ENCODE data around the gene NUDCD2. TPM values are rescaled to one million over a fixed set of nuclear protein-coding genes. Genes with fewer than 3 reads are reported as not detected.
A peak's percentile ranks its signal among the peaks of the same experiment; 100 is the strongest.
"Not testable (repeated sequence)": the region's sequence is repeated elsewhere in the genome, so short reads cannot be mapped to it uniquely, and the experiment has no call there.

The NUDCD2 gene
- total RNA-seq, 5 donors from 2014 or later (not counting 1 experiment from before 2014, with no cell fraction given) = 18.9 to 29.9 (median 29.3) TPM

- H3K27ac ChIP-seq (ENCODE audit: low read length) = peak overlapping the region; percentile 87
- peaks cover 12% of the 10 kb centered on the region for H3K36me3 Mint-ChIP-seq
- ATAC-seq (replicated peaks in 1 of 4) (no peak), DNase-seq (no peak)
- peaks cover 16 to 18% of the 10 kb centered on the region in 2 experiments for H3K4me1 ChIP-seq (ENCODE audit: control insufficient read depth in 1 of 2, extremely low read depth in 1 of 2, insufficient read depth in 2 of 2, low read length in 2 of 2)
- no peaks in the 10 kb centered on the region for H3K9me3 Mint-ChIP-seq
- peaks cover 0 to 3% of the 10 kb centered on the region in 2 donors for H3K27me3 Mint-ChIP-seq
- WGBS (ENCODE audit: insufficient coverage) = no CpG with 5 or more reads among the region's 4 CpGs
- H3K27ac Mint-ChIP-seq = peak overlapping the region; percentile 90 to 95
- POLR2A ChIA-PET = interaction anchor here in 1 of 2 donors (0.7 kb wide), 1 partner anchor 72 kb away, joined by 3 read pairs; no protein-coding TSS in a partner anchor
- H3K36me3 ChIP-seq (ENCODE audit: control insufficient read depth in 2 of 2, extremely low read depth in 1 of 2, insufficient read depth in 1 of 2, low read length in 1 of 2) = peaks cover 0 to 13% of the 10 kb centered on the region in 2 donors
- CTCF ChIA-PET = no interaction called here
- H3K4me1 Mint-ChIP-seq = peaks cover 38 to 45% (median 45%) of the 10 kb centered on the region in 3 donors
- H3K27me3 ChIP-seq (replicated peaks in 1 of 2; ENCODE audit: control insufficient read depth in 2 of 2, extremely low read depth in 1 of 2, insufficient read depth in 2 of 2, low read length in 1 of 2) = no peaks in the 10 kb centered on the region
- no peaks in the 10 kb centered on the region for H3K9me3 ChIP-seq
- no peak overlapping the region for H3K4me3 ChIP-seq (ENCODE audit: control insufficient read depth in 1 of 2, extremely low read depth in 1 of 2, low read length in 1 of 2)
- peak overlapping the region; percentile 88 to 89 (median 89) for H3K4me3 Mint-ChIP-seq
Observed at GRCh38 chr5:163436515-163436914, 23.4 kb downstream of the NUDCD2 start.

- no peaks in the 10 kb centered on the region for H3K36me3 ChIP-seq (ENCODE audit: control insufficient read depth in 2 of 2, extremely low read depth in 1 of 2, insufficient read depth in 1 of 2, low read length in 1 of 2)
- Mint-ChIP-seq H3K4me3 (no peak overlapping the region), H3K36me3 (no peaks in the 10 kb centered on the region), H3K9me3 (no peaks in the 10 kb centered on the region), H3K27me3 (peaks cover 0 to 3% of the 10 kb centered on the region in 2 donors), H3K4me1 (peaks cover 26 to 27% (median 26%) of the 10 kb centered on the region in 3 donors), H3K27ac (no peak overlapping the region)
- WGBS (ENCODE audit: insufficient coverage) = no CpG with 5 or more reads among the region's 3 CpGs
- no peak overlapping the region for H3K4me3 ChIP-seq (ENCODE audit: control insufficient read depth in 1 of 2, extremely low read depth in 1 of 2, low read length in 1 of 2)
- H3K4me1 ChIP-seq (ENCODE audit: control insufficient read depth in 1 of 2, extremely low read depth in 1 of 2, insufficient read depth in 2 of 2, low read length in 2 of 2) = peaks cover 14 to 18% of the 10 kb centered on the region in 2 experiments
- H3K9me3 ChIP-seq = no peaks in the 10 kb centered on the region
- no peak overlapping the region for H3K27ac ChIP-seq (ENCODE audit: low read length)
- DNase-seq (no peak), ATAC-seq (replicated peaks in 1 of 4) (no peak)
- ChIA-PET POLR2A (no interaction called here), CTCF (interaction anchor here in 1 of 2 donors (0.6 to 1.0 kb wide), 2 partner anchors 26 kb away, joined by 3 to 4 read pairs; partner anchors contain the start of genes HMMR and NUDCD2)
- no peaks in the 10 kb centered on the region for H3K27me3 ChIP-seq (replicated peaks in 1 of 2; ENCODE audit: control insufficient read depth in 2 of 2, extremely low read depth in 1 of 2, insufficient read depth in 2 of 2, low read length in 1 of 2)
Observed at GRCh38 chr5:163434401-163434866, 25.5 kb downstream of the NUDCD2 start.

- Mint-ChIP-seq H3K9me3 (no peaks in the 10 kb centered on the region), H3K27me3 (peaks cover 0 to 3% of the 10 kb centered on the region in 2 donors), H3K36me3 (no peaks in the 10 kb centered on the region), H3K4me1 (peaks cover 14 to 16% (median 14%) of the 10 kb centered on the region in 3 donors), H3K27ac (no peak overlapping the region), H3K4me3 (no peak overlapping the region)
- no peaks in the 10 kb centered on the region for H3K36me3 ChIP-seq (ENCODE audit: control insufficient read depth in 2 of 2, extremely low read depth in 1 of 2, insufficient read depth in 1 of 2, low read length in 1 of 2)
- DNase-seq (no peak), ATAC-seq (replicated peaks in 1 of 4) (no peak)
- ChIA-PET CTCF (interaction anchor here (0.7 to 1.0 kb wide), 2 partner anchors 27 kb away, joined by 3 read pairs; partner anchors contain the start of genes HMMR (in 1 of the 2) and NUDCD2 (in 1 of the 2)), POLR2A (no interaction called here)
- H3K4me3 ChIP-seq (ENCODE audit: control insufficient read depth in 1 of 2, extremely low read depth in 1 of 2, low read length in 1 of 2) = no peak overlapping the region
- H3K4me1 ChIP-seq (ENCODE audit: control insufficient read depth in 1 of 2, extremely low read depth in 1 of 2, insufficient read depth in 2 of 2, low read length in 2 of 2) = peaks cover 7 to 8% of the 10 kb centered on the region in 2 experiments
- H3K9me3 ChIP-seq = no peaks in the 10 kb centered on the region
- 69% methylated on average over 3 of the region's 5 CpGs for WGBS (ENCODE audit: insufficient coverage)
- H3K27me3 ChIP-seq (replicated peaks in 1 of 2; ENCODE audit: control insufficient read depth in 2 of 2, extremely low read depth in 1 of 2, insufficient read depth in 2 of 2, low read length in 1 of 2) = no peaks in the 10 kb centered on the region
- no peak overlapping the region for H3K27ac ChIP-seq (ENCODE audit: low read length)
Observed at GRCh38 chr5:163433271-163433670, 26.6 kb downstream of the NUDCD2 start.

GRCh38 chr5:163432544-163432943, 27.4 kb downstream of the NUDCD2 start:
- peak overlapping the region in 1 of 2 donors; percentile 23 for H3K27ac Mint-ChIP-seq
- Histone ChIP-seq H3K4me1 (ENCODE audit: control insufficient read depth in 1 of 2, extremely low read depth in 1 of 2, insufficient read depth in 2 of 2, low read length in 2 of 2) (peaks cover 3 to 5% of the 10 kb centered on the region in 2 experiments), H3K27ac (ENCODE audit: low read length) (no peak overlapping the region), H3K27me3 (replicated peaks in 1 of 2; ENCODE audit: control insufficient read depth in 2 of 2, extremely low read depth in 1 of 2, insufficient read depth in 2 of 2, low read length in 1 of 2) (no peaks in the 10 kb centered on the region), H3K4me3 (ENCODE audit: control insufficient read depth in 1 of 2, extremely low read depth in 1 of 2, low read length in 1 of 2) (no peak overlapping the region), H3K9me3 (no peaks in the 10 kb centered on the region), H3K36me3 (ENCODE audit: control insufficient read depth in 2 of 2, extremely low read depth in 1 of 2, insufficient read depth in 1 of 2, low read length in 1 of 2) (no peaks in the 10 kb centered on the region)
- H3K36me3 Mint-ChIP-seq = no peaks in the 10 kb centered on the region
- H3K4me1 Mint-ChIP-seq = peaks cover 10 to 11% (median 11%) of the 10 kb centered on the region in 3 donors
- no peak overlapping the region for H3K4me3 Mint-ChIP-seq
- H3K27me3 Mint-ChIP-seq = peaks cover 0 to 3% of the 10 kb centered on the region in 2 donors
- no peak for DNase-seq
- ChIA-PET POLR2A (no interaction called here), CTCF (no interaction called here)
- 67% methylated on average over 1 of the region's 1 CpG for WGBS (ENCODE audit: insufficient coverage)
- ATAC-seq (replicated peaks in 1 of 4) = no peak
- H3K9me3 Mint-ChIP-seq = no peaks in the 10 kb centered on the region

GRCh38 chr5:163426128-163426527, 33.8 kb downstream of the NUDCD2 start:
- H3K4me3 ChIP-seq (ENCODE audit: control insufficient read depth in 1 of 2, extremely low read depth in 1 of 2, low read length in 1 of 2); H3K27ac ChIP-seq (ENCODE audit: low read length); H3K9me3 ChIP-seq; H3K27me3 ChIP-seq (replicated peaks in 1 of 2; ENCODE audit: control insufficient read depth in 2 of 2, extremely low read depth in 1 of 2, insufficient read depth in 2 of 2, low read length in 1 of 2); POLR2A ChIA-PET; H3K4me3 Mint-ChIP-seq; H3K27ac Mint-ChIP-seq; H3K4me1 ChIP-seq (ENCODE audit: control insufficient read depth in 1 of 2, extremely low read depth in 1 of 2, insufficient read depth in 2 of 2, low read length in 2 of 2); CTCF ChIA-PET; H3K36me3 ChIP-seq (ENCODE audit: control insufficient read depth in 2 of 2, extremely low read depth in 1 of 2, insufficient read depth in 1 of 2, low read length in 1 of 2); H3K9me3 Mint-ChIP-seq; H3K36me3 Mint-ChIP-seq; ATAC-seq (replicated peaks in 1 of 4); DNase-seq; H3K4me1 Mint-ChIP-seq: not testable (repeated sequence)
- peaks cover 8 to 12% of the 10 kb centered on the region in 2 donors for H3K27me3 Mint-ChIP-seq
- 20% methylated on average over 1 of the region's 4 CpGs for WGBS (ENCODE audit: insufficient coverage)

GRCh38 chr5:163424836-163425235, 35.1 kb downstream of the NUDCD2 start:
- ChIA-PET POLR2A (no interaction called here), CTCF (no interaction called here)
- Histone ChIP-seq H3K36me3 (ENCODE audit: control insufficient read depth in 2 of 2, extremely low read depth in 1 of 2, insufficient read depth in 1 of 2, low read length in 1 of 2) (no peaks in the 10 kb centered on the region), H3K4me1 (ENCODE audit: control insufficient read depth in 1 of 2, extremely low read depth in 1 of 2, insufficient read depth in 2 of 2, low read length in 2 of 2) (no peaks in the 10 kb centered on the region), H3K4me3 (ENCODE audit: control insufficient read depth in 1 of 2, extremely low read depth in 1 of 2, low read length in 1 of 2) (no peak overlapping the region), H3K27ac (ENCODE audit: low read length) (no peak overlapping the region), H3K9me3 (no peaks in the 10 kb centered on the region), H3K27me3 (replicated peaks in 1 of 2; ENCODE audit: control insufficient read depth in 2 of 2, extremely low read depth in 1 of 2, insufficient read depth in 2 of 2, low read length in 1 of 2) (no peaks in the 10 kb centered on the region)
- DNase-seq = no peak
- Mint-ChIP-seq H3K27ac (no peak overlapping the region), H3K27me3 (peaks cover 8 to 15% of the 10 kb centered on the region in 2 donors), H3K9me3 (no peaks in the 10 kb centered on the region), H3K36me3 (no peaks in the 10 kb centered on the region), H3K4me3 (no peak overlapping the region), H3K4me1 (peaks cover 2 to 7% (median 4%) of the 10 kb centered on the region in 3 donors)
- 86% methylated on average over 1 of the region's 1 CpG for WGBS (ENCODE audit: insufficient coverage)
- ATAC-seq (replicated peaks in 1 of 4) = no peak
